T47D (cell line): ENCODE results near the gene MMP17.
A peak's percentile ranks its signal among the peaks of the same experiment; 100 is the strongest.

Experiments used
- DNase-seq, 2 experiments: peaks; one replicate each; pipeline versions ENCODE4 v3.0.0 to v3.0.0-alpha.2; 2011 to 2012; ENCODE audit warnings: low read depth in 1 of 2, low spot score in 1 of 2
- JUND ChIP-seq: IDR thresholded peaks from 2 replicates; pipeline ENCODE4 v1.6.1; 2012; ENCODE audit warnings: low read depth
- in situ Hi-C: cut with HindIII; loops from 2 replicates; pipeline ENCODE4 v1.10.0; 2016; ENCODE audit warnings: low sequenced_read_pairs, low pct_unique_long_range_greater_than_20kb

MMP17 gene

GRCh38 chr12:131861261-131862083 is 33.3 kb downstream of the MMP17 start:
- no peak for TF ChIP-seq JUND
- DNase-seq, result no peak
- in situ Hi-C loops, result no loop called here

DNA sequence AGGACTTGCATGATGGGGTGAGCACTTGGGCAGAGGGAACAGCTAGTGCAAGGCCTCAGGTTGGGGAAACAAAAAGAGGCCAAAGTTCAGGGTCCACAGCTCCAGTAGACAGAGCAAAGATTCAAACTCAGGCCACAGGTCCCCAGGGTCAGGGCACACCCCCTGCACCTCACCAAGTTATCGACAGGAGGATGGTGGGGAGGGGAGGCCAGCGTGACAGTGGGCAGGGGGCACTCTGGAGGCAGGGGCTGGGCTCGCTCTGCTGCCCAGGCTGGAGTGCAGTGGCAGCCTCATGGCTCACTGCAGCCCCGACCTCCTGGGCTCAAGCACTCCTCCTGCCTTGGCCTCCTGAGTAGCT is 33.9 kb downstream of the MMP17 start:
- no peak for TF ChIP-seq JUND
- no peak for DNase-seq
- in situ Hi-C loops, result no loop called here

- no peak for DNase-seq
- TF ChIP-seq JUND, result no peak
- in situ Hi-C loops, result no loop called here
Measured at GRCh38 chr12:131862600-131862993, 34.4 kb downstream of the MMP17 start.

- in situ Hi-C loops, result no loop called here
- DNase-seq, result no peak
- TF ChIP-seq JUND, result no peak
Measured at GRCh38 chr12:131862994-131863710, 35.0 kb downstream of the MMP17 start.

GRCh38 chr12:131863711-131864396 is 35.7 kb downstream of the MMP17 start:
- in situ Hi-C loops, result no loop called here
- TF ChIP-seq JUND, result no peak
- no peak for DNase-seq

DNA sequence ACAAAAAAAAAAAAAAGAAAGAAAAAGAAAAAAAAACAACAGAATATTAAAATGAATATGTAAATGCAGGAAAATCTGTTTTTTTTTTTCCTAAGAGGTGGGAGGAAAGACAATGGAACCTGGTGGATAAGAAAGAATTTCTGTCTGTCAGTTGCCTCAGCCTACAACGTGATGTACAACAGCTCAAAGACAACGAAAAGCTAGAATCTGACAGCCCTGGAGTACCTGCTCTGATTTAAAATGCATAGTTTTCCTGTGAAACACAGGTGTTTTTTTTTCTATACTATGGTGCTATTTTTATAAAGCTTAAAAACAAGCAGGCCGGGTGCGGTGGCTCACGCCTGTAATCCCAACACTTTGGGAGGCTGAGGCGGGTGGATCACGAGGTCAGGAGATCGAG is 36.3 kb downstream of the MMP17 start:
- in situ Hi-C loops, result no loop called here
- no peak for TF ChIP-seq JUND

GRCh38 chr12:131865180-131865875 is 37.1 kb downstream of the MMP17 start:
- DNase-seq, result no peak
- no peak for TF ChIP-seq JUND

More for the DNA sequence above, 36.3 kb downstream of the MMP17 start:
- no peak for DNase-seq

DNA sequence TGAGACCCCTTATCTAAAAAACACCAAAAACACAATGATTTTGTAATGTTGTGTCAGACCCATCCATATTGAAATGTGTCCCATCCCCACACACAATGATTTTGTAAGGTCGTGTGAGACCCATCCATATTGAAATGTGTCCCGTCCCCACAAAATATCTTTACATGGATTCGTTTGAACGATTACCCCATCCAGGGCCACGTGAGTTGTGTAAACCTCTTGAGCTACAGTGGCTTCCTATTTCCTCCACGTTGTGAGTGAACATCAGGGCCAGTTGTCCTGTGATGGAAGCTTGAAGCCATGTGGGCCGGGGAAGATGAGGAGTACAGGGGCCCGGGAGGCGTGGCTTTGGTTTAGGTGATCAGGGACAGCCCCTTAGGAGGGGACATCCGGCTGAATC is 39.3 kb downstream of the MMP17 start:
- no peak for DNase-seq
- no peak for TF ChIP-seq JUND
- in situ Hi-C loops, result no loop called here

More at GRCh38 chr12:131865180-131865875, 37.1 kb downstream of the MMP17 start:
- in situ Hi-C loops, result no loop called here

- DNase-seq, result no peak
- no peak for TF ChIP-seq JUND
- in situ Hi-C loops, result no loop called here
Measured at GRCh38 chr12:131867891-131868675, 39.9 kb downstream of the MMP17 start.

- no peak; the same call in 1 of the 2 replicates for TF ChIP-seq JUND
- DNase-seq, result peak; percentile 77 to 79
- in situ Hi-C loops, result no loop called here
Measured at GRCh38 chr12:131869871-131870418, 41.8 kb downstream of the MMP17 start.

DNA sequence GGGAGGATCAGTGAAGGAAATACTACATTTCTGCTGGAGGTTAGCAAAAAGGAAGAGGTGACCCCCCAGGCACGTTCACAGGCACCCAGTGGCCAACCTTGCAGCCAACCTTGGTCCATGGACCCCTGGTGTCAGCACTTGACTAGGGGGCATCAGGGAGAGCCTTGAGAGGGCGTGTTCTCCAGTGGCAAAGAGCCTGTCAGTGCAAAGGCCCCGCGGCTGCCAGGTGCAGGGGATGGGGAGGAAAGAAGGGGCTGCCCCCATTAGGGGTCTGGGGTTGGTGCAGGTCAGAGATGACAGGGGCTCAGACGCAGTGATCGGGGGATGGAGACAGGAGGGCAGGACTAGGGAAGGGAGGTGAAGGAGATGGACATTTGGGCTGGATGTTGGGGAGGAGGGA is 43.5 kb downstream of the MMP17 start:
- TF ChIP-seq JUND, result no peak
- in situ Hi-C loops, result no loop called here
- no peak for DNase-seq
